ENCODE results near the gene TBL2. TPM values are rescaled to one million over a fixed set of nuclear protein-coding genes. Genes with fewer than 3 reads are reported as not detected.
"Not testable (repeated sequence)": the region's sequence is repeated elsewhere in the genome, so short reads cannot be mapped to it uniquely, and the experiment has no call there.

Gene TBL2, protein sequence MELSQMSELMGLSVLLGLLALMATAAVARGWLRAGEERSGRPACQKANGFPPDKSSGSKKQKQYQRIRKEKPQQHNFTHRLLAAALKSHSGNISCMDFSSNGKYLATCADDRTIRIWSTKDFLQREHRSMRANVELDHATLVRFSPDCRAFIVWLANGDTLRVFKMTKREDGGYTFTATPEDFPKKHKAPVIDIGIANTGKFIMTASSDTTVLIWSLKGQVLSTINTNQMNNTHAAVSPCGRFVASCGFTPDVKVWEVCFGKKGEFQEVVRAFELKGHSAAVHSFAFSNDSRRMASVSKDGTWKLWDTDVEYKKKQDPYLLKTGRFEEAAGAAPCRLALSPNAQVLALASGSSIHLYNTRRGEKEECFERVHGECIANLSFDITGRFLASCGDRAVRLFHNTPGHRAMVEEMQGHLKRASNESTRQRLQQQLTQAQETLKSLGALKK
- 43.8 and 55.9 TPM in 2 replicates for total RNA-seq (2014; rRNA removed; shearing (Covaris generic))

DNA sequence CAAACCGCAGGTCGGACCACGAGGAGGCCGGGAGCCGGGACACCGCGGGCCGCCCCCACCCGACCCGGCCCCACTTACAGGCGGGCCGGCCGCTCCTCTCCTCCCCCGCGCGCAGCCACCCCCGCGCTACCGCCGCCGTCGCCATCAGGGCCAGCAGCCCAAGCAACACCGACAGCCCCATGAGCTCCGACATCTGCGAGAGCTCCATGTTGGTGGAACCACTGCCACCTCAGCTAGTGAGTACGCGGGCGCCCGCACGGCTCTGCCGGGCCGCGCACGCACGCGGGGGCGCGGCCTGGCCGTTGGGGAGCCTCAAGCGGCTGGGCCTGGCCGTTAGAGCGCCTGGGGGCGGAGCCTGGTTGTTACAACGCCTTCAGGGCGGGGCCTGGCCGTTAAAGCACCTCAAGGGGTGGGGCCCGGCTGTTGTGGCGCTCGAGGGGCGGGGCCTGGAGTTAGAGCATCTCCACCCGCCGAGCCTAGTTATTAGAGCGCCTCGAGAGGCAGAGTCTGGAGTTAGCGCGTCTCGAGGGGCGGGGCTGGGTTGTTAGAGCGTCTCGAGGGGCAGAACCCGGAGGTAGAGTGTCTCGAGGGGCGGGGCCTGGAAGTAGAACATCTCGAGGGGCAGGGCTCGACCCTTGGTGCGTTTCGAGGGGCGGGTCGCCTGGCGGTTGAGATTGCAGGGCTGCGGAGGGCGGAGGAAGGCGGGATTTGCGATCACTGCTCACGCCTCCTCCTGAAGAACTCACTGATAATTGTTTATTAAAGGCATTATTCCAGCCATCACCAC is at the start of gene TBL2:
TBL2 (minus strand) TSS at position 238 of the 787 bp plus-strand sequence; CDS start at position 208, 30 bp downstream.
- H3K9me3 ChIP-seq (replicated peaks) = no peaks in the 10 kb centered on the region
- H3K27me3 ChIP-seq = no peaks in the 10 kb centered on the region
- H3K4me3 ChIP-seq = peak within 1 kb of the TSS; percentile 86
- DNase-seq = peak; percentile 99 to 100
- peak within 1 kb of the TSS; percentile 56 for H3K27ac ChIP-seq
- H3K36me3 ChIP-seq = peaks cover 13% of the 10 kb centered on the region
- H3K4me1 ChIP-seq = 0 out of 2 replicates have a peak, but pooled peaks cover 2% of the 10 kb centered on the region

DNA sequence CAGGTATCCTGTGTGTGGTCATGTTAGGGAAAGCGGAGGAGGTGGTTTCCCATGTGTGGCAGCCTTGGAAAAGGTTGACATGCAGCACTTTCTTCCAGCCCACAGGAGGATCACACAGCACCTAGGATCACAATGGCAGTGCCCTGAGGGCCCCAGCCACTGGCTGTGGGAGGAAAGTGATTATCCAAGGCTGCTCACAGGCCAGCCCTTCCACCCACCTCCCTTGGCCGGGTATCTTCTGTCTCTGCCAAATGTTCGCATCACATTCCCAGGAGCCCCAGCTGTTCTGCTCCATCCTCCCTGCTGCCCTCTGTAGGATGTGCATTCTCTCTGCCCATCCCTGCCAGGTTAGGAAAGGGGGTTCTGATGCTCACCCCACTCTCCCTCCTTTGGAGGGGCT is 48.4 kb upstream of the TBL2 start:
- peaks cover 14% of the 10 kb centered on the region for H3K4me1 ChIP-seq
- H3K27me3 ChIP-seq = no peaks in the 10 kb centered on the region
- H3K4me3 ChIP-seq = no peak overlapping the region
- no peaks in the 10 kb centered on the region for H3K9me3 ChIP-seq (replicated peaks)
- DNase-seq = peak; percentile 61 to 81
- H3K36me3 ChIP-seq = no peaks in the 10 kb centered on the region
- no peak overlapping the region for H3K27ac ChIP-seq

DNA sequence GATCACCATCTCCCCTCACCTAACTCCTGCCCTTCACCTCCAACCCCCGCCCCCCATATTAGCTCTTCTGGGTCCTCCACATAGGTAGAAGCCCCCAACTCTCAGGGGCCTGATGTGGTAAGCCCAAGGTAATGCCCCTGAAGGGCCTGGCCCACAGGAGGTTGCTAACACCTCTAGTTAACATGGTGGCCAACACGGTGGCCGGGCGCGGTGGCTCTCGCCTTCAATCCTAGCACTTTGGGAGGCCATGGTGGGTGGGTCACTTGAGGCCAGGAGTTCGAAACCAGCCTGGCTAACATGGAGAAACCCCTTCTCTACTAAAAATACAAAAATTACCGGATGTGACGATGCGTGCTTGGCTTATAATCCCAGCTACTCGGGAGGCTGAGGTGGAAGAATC is 46.9 kb upstream of the TBL2 start:
- Histone ChIP-seq H3K9me3 (replicated peaks) (no peaks in the 10 kb centered on the region), H3K4me1 (peaks cover 14% of the 10 kb centered on the region), H3K36me3 (no peaks in the 10 kb centered on the region), H3K27me3 (no peaks in the 10 kb centered on the region), H3K4me3 (no peak overlapping the region), H3K27ac (no peak overlapping the region)
- DNase-seq = no peak

DNA sequence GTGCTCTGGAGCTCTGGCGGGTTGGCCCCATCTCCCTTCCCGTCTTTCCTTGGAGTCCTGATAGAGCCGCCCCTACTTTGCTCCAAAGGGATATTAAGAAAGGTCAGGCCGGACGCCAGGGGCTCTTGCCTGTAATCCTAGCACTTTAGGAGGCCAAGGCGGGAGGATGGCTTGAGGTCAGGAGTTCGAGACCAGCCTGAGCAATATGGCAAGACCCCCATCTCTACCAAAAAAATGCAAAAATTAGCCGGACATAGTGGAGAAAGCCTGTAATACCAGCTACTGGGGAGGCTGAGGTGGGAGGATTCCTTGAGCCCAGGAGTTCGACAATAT is 46.3 kb upstream of the TBL2 start:
- no peak overlapping the region for H3K27ac ChIP-seq
- H3K4me1 ChIP-seq = peaks cover 14% of the 10 kb centered on the region
- no peaks in the 10 kb centered on the region for H3K9me3 ChIP-seq (replicated peaks)
- no peak for DNase-seq
- H3K4me3 ChIP-seq = no peak overlapping the region
- no peaks in the 10 kb centered on the region for H3K36me3 ChIP-seq
- no peaks in the 10 kb centered on the region for H3K27me3 ChIP-seq

DNA sequence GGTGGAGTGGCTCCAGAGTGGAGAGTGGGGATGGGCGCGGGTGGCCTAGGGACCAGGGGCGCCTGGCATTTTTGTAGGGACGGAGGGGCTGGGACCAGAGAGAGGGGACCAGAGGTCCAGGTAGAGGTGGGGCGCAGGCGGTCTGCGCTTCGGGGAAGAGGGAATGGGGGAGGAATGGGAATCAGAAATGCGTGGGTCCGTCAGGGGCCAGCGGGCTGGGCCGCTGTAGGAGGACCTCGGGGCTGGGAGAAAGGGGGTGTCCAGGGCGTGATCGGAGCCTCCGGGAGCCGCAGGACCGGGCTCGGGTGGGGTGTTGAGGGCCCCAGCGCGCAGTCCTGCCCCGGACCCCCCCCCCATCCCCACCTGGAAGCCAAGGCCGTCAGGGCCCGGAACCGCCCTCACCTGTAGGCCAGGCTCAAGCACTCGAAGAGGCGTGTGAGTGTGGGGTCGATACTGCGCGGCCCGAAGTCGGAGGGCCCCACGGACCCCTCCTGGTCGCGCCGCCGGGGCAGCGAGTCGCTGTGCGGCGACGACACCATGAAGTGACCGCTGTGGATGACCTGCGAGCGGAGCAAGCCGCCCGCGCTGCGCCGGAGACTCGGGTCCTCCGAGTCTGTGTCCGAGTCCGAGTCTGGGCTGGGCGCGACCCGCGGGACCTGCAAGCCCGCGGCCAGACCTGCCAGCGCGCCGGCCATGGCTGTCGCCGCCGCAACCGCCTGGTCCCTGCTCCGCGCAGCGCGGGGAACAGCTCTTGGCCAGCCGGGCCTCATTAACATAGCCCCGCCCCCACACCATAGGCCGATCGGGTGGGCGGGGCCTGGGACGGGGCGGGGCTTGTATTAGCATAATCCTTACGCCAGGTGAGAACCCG is 45.7 kb upstream of the TBL2 start, which contains the start of gene MLXIPL:
MLXIPL (minus strand) TSS at position 725 of the 871 bp plus-strand sequence; CDS start at position 695, 30 bp downstream.
- Histone ChIP-seq H3K27me3 (no peaks in the 10 kb centered on the region), H3K4me1 (peaks cover 14% of the 10 kb centered on the region), H3K9me3 (replicated peaks) (no peaks in the 10 kb centered on the region), H3K27ac (no peak within 1 kb of the TSS), H3K36me3 (no peaks in the 10 kb centered on the region), H3K4me3 (no peak within 1 kb of the TSS)
- no peak for DNase-seq

DNA sequence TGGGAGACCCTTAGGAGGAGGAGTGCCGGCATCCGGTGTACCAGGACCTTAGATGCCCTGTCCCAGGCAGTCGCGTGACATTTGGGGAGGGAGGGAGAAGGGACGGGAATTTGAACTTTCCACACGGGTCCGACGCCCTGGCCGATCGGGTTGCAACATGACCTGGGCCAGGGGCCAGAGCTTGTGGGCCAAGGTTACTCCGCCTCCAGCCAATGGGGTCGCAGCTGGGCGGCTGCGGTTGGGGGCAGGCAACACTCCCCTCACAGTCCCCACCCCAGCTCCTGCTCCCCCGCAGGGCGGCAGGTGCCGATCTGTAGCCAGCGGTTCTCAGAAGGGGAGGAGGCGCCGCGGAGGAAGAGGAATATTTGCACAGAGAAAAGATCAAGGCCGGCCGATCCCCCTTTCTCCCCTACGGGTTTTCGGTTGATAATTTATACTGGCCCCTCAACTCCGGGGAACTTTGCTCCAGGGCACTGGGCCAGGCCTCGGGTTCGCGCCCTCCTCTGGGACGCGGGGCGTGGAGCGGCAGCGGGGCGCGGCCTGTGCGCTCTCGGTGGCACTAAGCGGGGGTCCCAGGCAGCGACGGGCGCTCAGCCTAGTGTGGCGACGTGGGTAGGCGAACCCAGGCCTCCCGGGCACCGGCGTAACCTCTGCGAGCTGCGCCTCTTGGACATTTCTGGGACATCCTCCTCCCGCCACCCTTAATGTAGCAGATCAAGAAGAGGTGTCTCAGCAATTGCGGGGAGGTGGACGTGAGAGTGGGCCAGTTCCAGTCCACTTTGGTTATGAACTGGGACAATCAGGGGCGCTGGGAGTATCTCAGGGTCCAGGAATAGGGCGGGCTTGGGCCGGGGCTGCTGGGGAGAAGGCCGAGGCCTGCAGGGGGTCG is 44.8 kb upstream of the TBL2 start:
- H3K27ac ChIP-seq = no peak overlapping the region

DNA sequence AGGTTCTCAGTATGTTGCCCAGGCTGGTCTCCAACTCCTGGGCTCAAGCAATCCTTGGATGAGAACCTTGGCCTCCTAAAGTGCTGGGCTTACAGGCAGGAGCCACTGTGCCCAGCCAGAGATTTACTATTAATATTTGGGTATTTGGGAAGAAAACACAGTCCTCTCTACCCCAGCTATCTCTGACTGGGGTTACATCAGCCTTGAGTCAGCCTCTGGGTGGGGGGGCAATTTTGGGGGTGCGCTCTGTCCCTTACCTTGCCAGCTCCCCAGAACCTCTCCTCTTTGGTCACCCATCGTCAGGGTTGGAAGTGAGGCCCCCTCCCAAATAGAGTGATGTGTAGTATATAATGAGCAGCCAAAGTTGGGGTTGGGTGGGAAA is 44.1 kb upstream of the TBL2 start:
- Histone ChIP-seq H3K9me3 (replicated peaks) (no peaks in the 10 kb centered on the region), H3K27me3 (no peaks in the 10 kb centered on the region), H3K36me3 (no peaks in the 10 kb centered on the region), H3K4me3 (no peak overlapping the region), H3K27ac (no peak overlapping the region), H3K4me1 (peaks cover 14% of the 10 kb centered on the region)
- DNase-seq = no peak

More for the DNA sequence above, 44.8 kb upstream of the TBL2 start:
- peak; percentile 59 to 62 for DNase-seq
- peaks cover 14% of the 10 kb centered on the region for H3K4me1 ChIP-seq
- no peak overlapping the region for H3K4me3 ChIP-seq
- no peaks in the 10 kb centered on the region for H3K9me3 ChIP-seq (replicated peaks)
- H3K27me3 ChIP-seq = no peaks in the 10 kb centered on the region
- H3K36me3 ChIP-seq = no peaks in the 10 kb centered on the region

DNA sequence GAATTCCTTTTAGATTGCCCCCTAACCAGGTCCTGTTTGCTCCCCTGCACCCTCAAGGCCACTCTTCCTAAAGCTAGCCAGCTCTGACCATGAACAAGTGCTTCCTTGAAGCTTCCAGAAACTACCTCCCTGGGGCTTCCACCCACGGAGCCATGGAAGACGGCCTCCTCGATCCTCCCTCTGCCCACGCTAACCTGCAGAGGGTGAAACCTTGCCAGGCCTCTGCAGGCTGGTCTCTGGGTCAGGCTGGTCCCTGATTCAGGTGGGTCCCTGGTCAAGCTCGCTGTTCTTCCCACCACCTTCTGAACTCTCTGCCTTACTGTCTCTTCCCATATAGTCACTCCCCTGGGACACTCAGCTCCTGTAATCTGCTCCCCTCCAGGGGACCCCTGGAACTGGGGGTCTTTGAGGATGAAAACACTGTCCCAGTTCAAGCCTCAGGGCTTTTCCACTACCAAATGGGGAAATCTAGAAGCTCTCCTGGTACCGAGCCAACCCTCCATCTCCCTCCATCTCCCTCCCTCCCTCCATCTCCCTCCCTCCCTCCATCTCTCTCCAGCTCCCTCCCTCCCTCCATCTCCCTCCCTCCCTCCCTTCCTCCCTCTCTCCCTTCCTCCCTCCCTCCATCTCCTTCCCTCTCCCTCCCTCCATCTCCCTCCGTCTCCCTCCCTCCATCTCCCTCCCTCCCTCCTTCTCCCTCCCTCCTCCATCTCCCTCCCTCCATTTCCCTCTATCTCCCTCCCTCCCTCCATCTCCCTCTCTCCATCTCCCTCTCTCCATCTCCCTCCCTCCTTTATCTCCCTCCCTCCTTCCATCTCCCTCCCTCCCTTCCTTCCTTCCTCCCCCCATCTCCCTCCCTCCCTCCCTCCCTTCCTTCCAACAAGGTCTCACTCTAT is 43.0 kb upstream of the TBL2 start:
- Histone ChIP-seq H3K27me3 (no peaks in the 10 kb centered on the region), H3K4me3 (no peak overlapping the region), H3K27ac (no peak overlapping the region), H3K4me1 (peaks cover 10% of the 10 kb centered on the region), H3K36me3 (no peaks in the 10 kb centered on the region), H3K9me3 (replicated peaks) (no peaks in the 10 kb centered on the region)
- DNase-seq = no peak

DNA sequence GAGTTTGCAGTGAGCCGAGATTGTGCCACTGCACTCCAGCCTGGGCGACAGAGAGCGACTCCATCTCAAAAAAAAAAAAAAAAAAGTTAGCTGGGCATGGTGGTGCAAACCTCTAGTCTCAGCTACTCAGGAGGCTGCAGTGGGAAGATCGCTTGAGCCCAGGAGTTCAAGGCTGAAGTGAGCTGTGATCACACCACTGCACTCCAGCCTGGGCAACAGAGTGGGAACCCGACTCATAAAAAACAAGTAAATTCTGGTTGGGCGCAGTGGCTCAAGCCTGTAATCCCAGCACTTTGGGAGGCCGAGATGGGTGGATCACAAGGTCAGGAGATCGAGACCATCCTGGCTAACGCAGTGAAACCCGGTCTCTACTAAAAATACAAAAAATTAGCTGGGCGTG is 41.0 kb upstream of the TBL2 start:
- H3K9me3 ChIP-seq (replicated peaks); H3K27ac ChIP-seq; H3K4me1 ChIP-seq; H3K4me3 ChIP-seq; H3K36me3 ChIP-seq; DNase-seq; H3K27me3 ChIP-seq: not testable (repeated sequence)

DNA sequence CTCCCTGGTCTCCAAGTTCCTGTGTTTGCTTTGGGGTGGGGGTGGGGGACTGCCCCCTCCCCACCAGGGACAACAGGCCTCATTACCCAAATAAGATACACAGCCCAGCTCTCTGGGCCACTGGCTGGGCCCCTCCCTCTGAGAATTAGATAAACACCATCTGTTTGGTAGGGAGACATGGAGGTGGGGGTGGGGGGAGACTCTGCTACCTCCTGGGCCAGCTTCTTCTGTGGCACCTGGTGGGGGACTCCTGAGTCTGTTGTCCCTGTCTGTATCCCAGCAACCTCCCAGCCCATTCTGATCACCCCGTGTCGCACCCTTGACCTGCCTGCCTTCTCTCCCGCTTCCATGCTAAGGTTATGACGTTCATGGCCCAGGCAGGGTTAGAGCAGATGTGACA is 40.2 kb upstream of the TBL2 start:
- Histone ChIP-seq H3K4me1 (peaks cover 12% of the 10 kb centered on the region), H3K4me3 (no peak overlapping the region), H3K9me3 (replicated peaks) (no peaks in the 10 kb centered on the region), H3K27me3 (no peaks in the 10 kb centered on the region), H3K27ac (no peak overlapping the region), H3K36me3 (no peaks in the 10 kb centered on the region)
- no peak for DNase-seq

DNA sequence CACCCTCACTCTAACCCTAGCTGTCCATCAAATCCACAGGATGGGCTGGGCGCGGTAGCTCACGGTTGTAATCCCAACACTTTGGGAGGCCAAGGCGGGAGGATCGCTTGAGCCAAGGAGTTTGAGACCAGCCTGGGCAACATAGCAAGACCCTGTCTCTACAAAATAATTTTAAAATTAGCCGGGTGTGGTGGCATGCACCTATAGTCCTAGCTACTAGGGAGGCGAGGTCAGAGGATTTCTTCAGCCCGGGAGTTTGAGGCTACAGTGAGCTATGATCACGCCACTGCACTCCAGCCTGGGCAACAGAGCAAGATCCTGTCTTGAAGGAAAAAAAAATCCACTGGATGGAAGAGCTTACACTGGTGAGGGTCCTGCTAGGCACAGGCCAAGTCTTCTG is 39.1 kb upstream of the TBL2 start:
- not testable (repeated sequence) for H3K4me1 ChIP-seq; H3K27me3 ChIP-seq; H3K9me3 ChIP-seq (replicated peaks); H3K36me3 ChIP-seq; DNase-seq; H3K4me3 ChIP-seq; H3K27ac ChIP-seq

DNA sequence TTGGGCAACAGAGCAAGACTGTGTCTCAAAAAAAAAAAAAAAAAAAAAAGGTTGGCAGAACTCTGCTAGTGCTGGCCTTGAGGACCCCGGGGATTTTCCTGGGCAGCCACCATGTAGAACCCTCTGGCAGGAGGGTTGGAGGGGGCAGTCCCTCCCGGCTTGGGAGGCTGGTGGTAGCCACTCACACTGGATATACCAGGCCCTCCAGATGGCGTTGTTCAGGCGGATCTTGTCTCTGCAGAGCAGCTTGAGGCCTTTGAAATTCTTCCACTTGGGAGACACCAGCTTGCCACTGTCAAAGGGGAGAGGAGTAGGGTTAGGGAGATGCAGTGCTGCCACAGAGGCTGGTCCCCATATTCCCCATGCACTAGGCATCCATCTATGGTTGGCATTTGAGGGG is 37.5 kb upstream of the TBL2 start:
- Histone ChIP-seq H3K27me3 (no peaks in the 10 kb centered on the region), H3K4me3 (no peak overlapping the region), H3K36me3 (no peaks in the 10 kb centered on the region), H3K9me3 (replicated peaks) (no peaks in the 10 kb centered on the region), H3K4me1 (peaks cover 6% of the 10 kb centered on the region), H3K27ac (no peak overlapping the region)
- no peak for DNase-seq

DNA sequence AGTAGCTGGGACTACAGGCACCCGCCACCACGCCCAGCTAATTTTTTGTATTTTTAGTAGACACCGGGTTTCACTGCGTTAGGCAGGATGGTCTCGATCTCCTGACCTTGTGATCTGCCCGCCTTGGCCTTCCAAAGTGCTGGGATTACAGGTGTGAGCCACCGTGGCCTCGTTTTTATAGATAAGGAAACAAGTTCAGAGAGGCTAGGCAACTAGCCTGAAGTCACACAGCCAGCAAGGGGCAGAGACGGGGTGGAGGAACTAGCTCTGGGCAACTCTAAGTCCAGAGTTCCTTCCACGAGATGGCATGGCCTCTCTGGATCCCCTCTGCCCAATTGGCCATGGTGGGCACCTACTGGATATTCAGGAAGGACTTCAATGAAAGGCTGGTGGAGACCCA is 36.6 kb upstream of the TBL2 start:
- H3K27me3 ChIP-seq; H3K27ac ChIP-seq; H3K36me3 ChIP-seq; DNase-seq; H3K4me1 ChIP-seq; H3K9me3 ChIP-seq (replicated peaks); H3K4me3 ChIP-seq: not testable (repeated sequence)
